ENCODE measurements around the gene TADA3.

GRCh38 chr3:9828801-9829755 is 36.8 kb upstream of the TADA3 start:
- no peak for TF ChIP-seq CTCF (IDR thresholded peaks at IDR 0.05; ENCODE audit: insufficient read depth, low read length)
- no peak for TF ChIP-seq REST (IDR thresholded peaks at IDR 0.05; ENCODE audit: insufficient replicate concordance, low read depth)
- no peak for TF ChIP-seq POLR2AphosphoS5 (IDR thresholded peaks at IDR 0.05; ENCODE audit: low read depth)
- no peak for TF ChIP-seq SPI1 (IDR thresholded peaks at IDR 0.05; ENCODE audit: borderline replicate concordance, low read depth)
